Testis (tissue), 2 donors: ENCODE data around the gene GRIK2.

Source experiments
- CTCF ChIP-seq, 3 experiments: fragments of 450-650 bp in 2 of 3; fragments of 200-600 bp in 1 of 3; sonication (generic) in 1 of 3; IDR thresholded peaks; one replicate each; pipeline ENCODE4 v1.5.1; 2016 to 2019; ENCODE audit warnings: antibody characterized with exemption in 3 of 3, mild to moderate bottlenecking in 2 of 3, moderate library complexity in 1 of 3
- POLR2A ChIP-seq: fragments of 450-650 bp; IDR thresholded peaks from one replicate; pipeline ENCODE4 v1.6.1; 2017; ENCODE audit warnings: antibody characterized with exemption, mild to moderate bottlenecking, moderate library complexity

GRCh38 chr6:101543796-101544195, 150.3 kb downstream of the GRIK2 start:
- TF ChIP-seq POLR2A (no peak), CTCF (IDR thresholded peaks at IDR 0.05) (no peak)
